OCI-LY7 (cell line): ENCODE data around the gene DDX39B.

Experiments
- CTCF ChIP-seq: fragments of 200-600 bp; sonication (generic); conservative IDR thresholded peaks from 2 replicates; pipeline ENCODE4 v1.5.1; 2014; ENCODE audit warnings: mild to moderate bottlenecking, antibody characterized with exemption, low read length, moderate library complexity, mixed read lengths
- EZH2phosphoT487 ChIP-seq: fragments of 200-600 bp; sonication (generic); IDR thresholded peaks from 2 replicates; pipeline ENCODE4 v1.6.1; 2018; ENCODE audit warnings: low read depth, borderline replicate concordance, mild to moderate bottlenecking, mixed run types, antibody characterized with exemption, low read length, moderate library complexity, mixed read lengths

- TF ChIP-seq CTCF (no peak), EZH2phosphoT487 (no peak)
These were observed 26.7 kb upstream of the DDX39B start for GRCh38 chr6:31568537-31568961.
